Karpas-422 (cell line): ENCODE measurements around the gene PROSER1. TPM values are rescaled to one million over a fixed set of nuclear protein-coding genes. Genes with fewer than 3 reads are reported as not detected.
"Not testable (repeated sequence)": the region's sequence is repeated elsewhere in the genome, so short reads cannot be mapped to it uniquely, and the experiment has no call there.

Experiments
- DNase-seq: peaks from one replicate; pipeline ENCODE4 v3.0.0-alpha.2; 2015
- H2AFZ ChIP-seq: fragments of 200-600 bp; sonication (generic); 2 replicates; pipeline ENCODE4 v1.6.1; 2014; ENCODE audit warnings: antibody characterized with exemption, low read length, mixed read lengths
- H3K27ac ChIP-seq: fragments of 200-600 bp; sonication (generic); 2 replicates; pipeline ENCODE4 v1.5.1; 2014; ENCODE audit warnings: mild to moderate bottlenecking, low read length, moderate library complexity
- H3K27me3 ChIP-seq: fragments of 200-600 bp; sonication (generic); 2 replicates; pipeline ENCODE4 v1.6.1; 2014; ENCODE audit warnings: low read length, mixed read lengths
- H3K36me3 ChIP-seq: fragments of 200-600 bp; sonication (generic); 2 replicates; pipeline ENCODE4 v1.6.1; 2014; ENCODE audit warnings: low read length, mixed read lengths; ENCODE audit not compliant: insufficient read depth
- H3K4me1 ChIP-seq: fragments of 200-600 bp; sonication (generic); 2 replicates; pipeline ENCODE4 v1.6.1; 2014; ENCODE audit warnings: mild to moderate bottlenecking, low read length, mixed read lengths
- H3K4me2 ChIP-seq: fragments of 200-600 bp; sonication (generic); 2 replicates; pipeline ENCODE4 v1.6.1; 2014; ENCODE audit warnings: low read length, low read depth, mild to moderate bottlenecking; ENCODE audit not compliant: poor library complexity, severe bottlenecking
- H3K4me3 ChIP-seq: fragments of 200-600 bp; sonication (generic); 2 replicates; pipeline ENCODE4 v1.5.1; 2014; ENCODE audit warnings: mild to moderate bottlenecking, antibody characterized with exemption, low read length, mixed read lengths
- H3K79me2 ChIP-seq: fragments of 200-600 bp; sonication (generic); 2 replicates; pipeline ENCODE4 v1.6.1; 2014; ENCODE audit warnings: mild to moderate bottlenecking, low read length, mixed read lengths
- H3K9ac ChIP-seq: fragments of 200-600 bp; sonication (generic); 2 replicates; pipeline ENCODE4 v1.6.0; 2014; ENCODE audit warnings: low read length
- H3K9me2 ChIP-seq: fragments of 200-600 bp; sonication (generic), shearing (Covaris generic); replicated peaks from 2 replicates; pipeline ENCODE4 v1.6.0; 2014; ENCODE audit warnings: mild to moderate bottlenecking, low read length, moderate library complexity; ENCODE audit not compliant: insufficient read depth
- H3K9me3 ChIP-seq: fragments of 300-700, 200-600 bp; sonication (generic); 2 replicates; pipeline ENCODE4 v1.6.1; 2014; ENCODE audit warnings: low read length, mixed read lengths
- H4K20me1 ChIP-seq: fragments of 200-600 bp; sonication (generic); 2 replicates; pipeline ENCODE4 v1.6.1; 2014; ENCODE audit warnings: mild to moderate bottlenecking, antibody characterized with exemption, low read length, low read depth; ENCODE audit not compliant: insufficient read depth
- total RNA-seq: library from RNA; depleted of rRNA; stranded (reverse); fragments of >200 nt; shearing (Covaris generic); gene quantifications from 2 replicates; pipeline ENCODE4 v1.2.3, GENCODE V29; 2014; ENCODE audit warnings: low replicate concordance; rRNA removed

The PROSER1 gene
- total RNA-seq, result 46.4 and 60.7 TPM in 2 replicates

GRCh38 chr13:39037880-39038568, at the start of gene PROSER1, which contains the start of gene NHLRC3:
TSS of gene PROSER1 (minus strand) at chr13:39038089. CDS start at chr13:39037242, 847 bp downstream.
TSS of gene NHLRC3 (plus strand) at chr13:39038456. CDS start at chr13:39038640, 184 bp downstream.
- Histone ChIP-seq H3K4me3 (peak within 1 kb of the TSS; percentile 73), H3K27ac (peak within 1 kb of the TSS; percentile 75), H3K9me3 (no peaks in the 10 kb centered on the region), H3K36me3 (peaks cover 18% of the 10 kb centered on the region; the same call in 1 of the 2 replicates), H2AFZ (peak within 1 kb of the TSS; percentile 35; the same call in 1 of the 2 replicates), H3K79me2 (peaks cover 94% of the 10 kb centered on the region), H3K9me2 (no peaks in the 10 kb centered on the region), H3K4me1 (peaks cover 47% of the 10 kb centered on the region), H3K27me3 (no peaks in the 10 kb centered on the region), H3K4me2 (peak within 1 kb of the TSS; percentile 78), H4K20me1 (no peaks in the 10 kb centered on the region; the same call in 1 of the 2 replicates), H3K9ac (peak within 1 kb of the TSS; percentile 82)
- DNase-seq, result peak; percentile 97

- not testable (repeated sequence) for H3K4me3 ChIP-seq, H3K79me2 ChIP-seq, H3K9me3 ChIP-seq, H3K4me2 ChIP-seq, H3K27ac ChIP-seq, H3K9ac ChIP-seq, DNase-seq, H3K27me3 ChIP-seq, H2AFZ ChIP-seq, H4K20me1 ChIP-seq, H3K9me2 ChIP-seq, H3K4me1 ChIP-seq, H3K36me3 ChIP-seq
Observed at GRCh38 chr13:39086251-39086945, 48.5 kb upstream of the PROSER1 start.

GRCh38 chr13:39073983-39074382, 36.1 kb upstream of the PROSER1 start:
- H3K4me3 ChIP-seq, result no peak overlapping the region
- no peak overlapping the region for H2AFZ ChIP-seq
- H3K79me2 ChIP-seq, result no peaks in the 10 kb centered on the region
- no peaks in the 10 kb centered on the region for H4K20me1 ChIP-seq
- no peaks in the 10 kb centered on the region for H3K27me3 ChIP-seq
- peaks cover 7% of the 10 kb centered on the region for H3K4me1 ChIP-seq
- H3K9ac ChIP-seq, result no peak overlapping the region
- H3K36me3 ChIP-seq, result no peaks in the 10 kb centered on the region
- H3K27ac ChIP-seq, result no peak overlapping the region
- H3K9me2 ChIP-seq, result no peaks in the 10 kb centered on the region
- H3K4me2 ChIP-seq, result no peak overlapping the region
- no peak for DNase-seq
- no peaks in the 10 kb centered on the region for H3K9me3 ChIP-seq

- Histone ChIP-seq H3K9me3 (no peaks in the 10 kb centered on the region), H3K27me3 (no peaks in the 10 kb centered on the region), H2AFZ (no peak overlapping the region), H3K4me2 (no peak overlapping the region), H3K4me3 (no peak overlapping the region), H3K9me2 (no peaks in the 10 kb centered on the region), H3K36me3 (no peaks in the 10 kb centered on the region), H4K20me1 (no peaks in the 10 kb centered on the region), H3K4me1 (peaks cover 7% of the 10 kb centered on the region), H3K79me2 (no peaks in the 10 kb centered on the region), H3K9ac (no peak overlapping the region), H3K27ac (no peak overlapping the region)
- no peak for DNase-seq
Observed at GRCh38 chr13:39072842-39073241, 35.0 kb upstream of the PROSER1 start.

GRCh38 chr13:39062004-39062403, 24.1 kb upstream of the PROSER1 start:
- Histone ChIP-seq H3K36me3 (no peaks in the 10 kb centered on the region), H3K4me2 (no peak overlapping the region), H4K20me1 (no peaks in the 10 kb centered on the region), H3K9ac (no peak overlapping the region), H3K4me1 (no peaks in the 10 kb centered on the region), H3K27ac (no peak overlapping the region), H3K9me2 (no peaks in the 10 kb centered on the region), H2AFZ (no peak overlapping the region), H3K4me3 (no peak overlapping the region), H3K27me3 (no peaks in the 10 kb centered on the region), H3K9me3 (no peaks in the 10 kb centered on the region), H3K79me2 (peaks cover 8% of the 10 kb centered on the region; the same call in 1 of the 2 replicates)
- no peak for DNase-seq

- H3K79me2 ChIP-seq, result peaks cover 15% of the 10 kb centered on the region
- H3K36me3 ChIP-seq, result peaks cover 4% of the 10 kb centered on the region; the same call in 1 of the 2 replicates
- H4K20me1 ChIP-seq, result no peaks in the 10 kb centered on the region
- H3K4me1 ChIP-seq, result no peaks in the 10 kb centered on the region
- H3K27ac ChIP-seq, result no peak overlapping the region
- H3K9ac ChIP-seq, result no peak overlapping the region
- H3K27me3 ChIP-seq, result no peaks in the 10 kb centered on the region
- DNase-seq, result no peak
- H3K4me3 ChIP-seq, result no peak overlapping the region
- H3K9me2 ChIP-seq, result no peaks in the 10 kb centered on the region
- H2AFZ ChIP-seq, result no peak overlapping the region
- no peaks in the 10 kb centered on the region for H3K9me3 ChIP-seq
- no peak overlapping the region for H3K4me2 ChIP-seq
Observed at GRCh38 chr13:39058040-39058439, 20.2 kb upstream of the PROSER1 start.

- no peaks in the 10 kb centered on the region for H3K4me1 ChIP-seq
- no peak overlapping the region for H3K27ac ChIP-seq
- no peak overlapping the region for H3K9ac ChIP-seq
- H3K9me3 ChIP-seq, result no peaks in the 10 kb centered on the region
- no peak overlapping the region for H2AFZ ChIP-seq
- H4K20me1 ChIP-seq, result no peaks in the 10 kb centered on the region
- no peak overlapping the region for H3K4me2 ChIP-seq
- H3K4me3 ChIP-seq, result no peak overlapping the region
- H3K27me3 ChIP-seq, result no peaks in the 10 kb centered on the region
- peaks cover 15% of the 10 kb centered on the region for H3K79me2 ChIP-seq
- H3K36me3 ChIP-seq, result peaks cover 4% of the 10 kb centered on the region; the same call in 1 of the 2 replicates
- no peaks in the 10 kb centered on the region for H3K9me2 ChIP-seq
- DNase-seq, result no peak
Observed at GRCh38 chr13:39056018-39056417, 18.1 kb upstream of the PROSER1 start.

GRCh38 chr13:39054112-39054511, 16.2 kb upstream of the PROSER1 start:
- no peak for DNase-seq
- no peaks in the 10 kb centered on the region for H3K27me3 ChIP-seq
- no peaks in the 10 kb centered on the region for H3K4me1 ChIP-seq
- no peak overlapping the region for H3K4me2 ChIP-seq
- no peak overlapping the region for H3K4me3 ChIP-seq
- H3K36me3 ChIP-seq, result peaks cover 4% of the 10 kb centered on the region; the same call in 1 of the 2 replicates
- no peaks in the 10 kb centered on the region for H4K20me1 ChIP-seq
- H3K27ac ChIP-seq, result no peak overlapping the region
- H2AFZ ChIP-seq, result no peak overlapping the region
- peaks cover 15% of the 10 kb centered on the region for H3K79me2 ChIP-seq
- H3K9me2 ChIP-seq, result no peaks in the 10 kb centered on the region
- H3K9me3 ChIP-seq, result no peaks in the 10 kb centered on the region
- no peak overlapping the region for H3K9ac ChIP-seq
